Panc1 (cell line): ENCODE results near the gene CFAP97D1. TPM values are rescaled to one million over a fixed set of nuclear protein-coding genes. Genes with fewer than 3 reads are reported as not detected.

Experiments used
- ATAC-seq: fragments of 200-7000 bp; cut with Tn5 transposase; 2 replicates; pipeline ENCODE4 v1.9.1; 2020; ENCODE audit warnings: mild to moderate bottlenecking, moderate library complexity
- BruUV-seq: library from RNA; stranded (reverse); fragments of 400-500 nt; replicated peaks from 2 replicates; lab custom pipeline; 2021; lab: Mats Ljungman, UMichigan
- CTCF ChIA-PET: fragments of 300-600 bp; sonication (Branson Sonifier 250); formaldehyde crosslinking; loops from one replicate; lab custom pipeline; 2022; ENCODE audit warnings: antibody characterized with exemption; lab: Charles Lee
- POLR2A ChIA-PET: fragments of 300-600 bp; sonication (Branson Sonifier 250); formaldehyde crosslinking; loops from one replicate; lab custom pipeline; 2022; ENCODE audit warnings: antibody characterized with exemption; lab: Charles Lee
- DNase-seq: peaks from one replicate; pipeline ENCODE4 v3.0.0-alpha.2; 2010; ENCODE audit warnings: low read depth, low spot score
- H3K27ac ChIP-seq: 2 replicates; pipeline ENCODE4 v1.5.1; 2011; ENCODE audit warnings: mild to moderate bottlenecking, low read length, inconsistent platforms
- H3K27me3 ChIP-seq: fragments of 200-500 bp; sonication (Bioruptor generic); 2 replicates; pipeline ENCODE4 v1.6.0; 2014; ENCODE audit warnings: low read length, inconsistent platforms; ENCODE audit not compliant: control insufficient read depth, insufficient read depth
- H3K36me3 ChIP-seq: fragments of 200-500 bp; sonication (Bioruptor generic); 2 replicates; pipeline ENCODE4 v1.5.1; 2014; ENCODE audit warnings: inconsistent platforms, mild to moderate bottlenecking, low read length, moderate library complexity; ENCODE audit not compliant: control insufficient read depth, insufficient read depth
- H3K4me1 ChIP-seq: 2 replicates; pipeline ENCODE4 v1.5.1; 2011; ENCODE audit warnings: inconsistent platforms, mild to moderate bottlenecking, low read length, moderate library complexity; ENCODE audit not compliant: control insufficient read depth, insufficient read depth
- H3K4me3 ChIP-seq, 2 experiments: 2 replicates each; pipeline ENCODE4 v1.5.1; 2011 to 2012; ENCODE audit warnings: low read depth in 2 of 2, low read length in 2 of 2, mild to moderate bottlenecking in 2 of 2, inconsistent platforms in 1 of 2, moderate library complexity in 1 of 2
- H3K9me3 ChIP-seq: fragments of 200-500 bp; sonication (Bioruptor generic); 2 replicates; pipeline ENCODE4 v1.5.1; 2014; ENCODE audit warnings: low read depth, mild to moderate bottlenecking, inconsistent platforms, low read length, moderate library complexity; ENCODE audit not compliant: control insufficient read depth, insufficient read depth
- CTCF ChIP-seq: fragments of 450-650 bp; IDR thresholded peaks from 2 replicates; pipeline ENCODE4 v1.5.1; 2017; ENCODE audit warnings: mild to moderate bottlenecking
- POLR2AphosphoS5 ChIP-seq: IDR thresholded peaks from 2 replicates; pipeline ENCODE4 v1.6.1; 2012; ENCODE audit warnings: mild to moderate bottlenecking, low read depth, low read length, moderate library complexity
- REST ChIP-seq, 2 experiments: IDR thresholded peaks; 2 replicates each; pipeline ENCODE4 v1.6.1; 2011 to 2012; ENCODE audit warnings: low read depth in 2 of 2, control low read depth in 1 of 2, low read length in 1 of 2, mild to moderate bottlenecking in 1 of 2, moderate library complexity in 1 of 2; ENCODE audit not compliant: insufficient read depth in 1 of 2
- SIN3A ChIP-seq: IDR thresholded peaks from 2 replicates; pipeline ENCODE4 v1.6.1; 2012; ENCODE audit warnings: low read depth, mild to moderate bottlenecking, low read length, moderate library complexity, borderline replicate concordance; ENCODE audit not compliant: insufficient read depth
- TCF7L2 ChIP-seq: IDR thresholded peaks from 2 replicates; pipeline ENCODE4 v1.6.1; 2011; ENCODE audit warnings: mild to moderate bottlenecking, low read depth, low read length, inconsistent platforms
- in situ Hi-C: cut with HindIII; loops from 2 replicates; pipeline ENCODE4 v1.10.0; 2016; ENCODE audit warnings: low sequenced_read_pairs, low pct_unique_long_range_greater_than_20kb
- intact Hi-C: fragments of 100-400 bp; cut with micrococcal nuclease; formaldehyde crosslinking; loops from one replicate; pipeline ENCODE4 v1.10.0; 2022; ENCODE audit not compliant: unreplicated experiment
- total RNA-seq: library from RNA; stranded (reverse); gene quantifications from one replicate; pipeline ENCODE4 v1.2.1, GENCODE V29; 2021; ENCODE audit not compliant: unreplicated experiment

The CFAP97D1 gene
- total RNA-seq, 1 experiment from 2014 or later, result not detected

GRCh38 chr17:43787728-43788127, 7.5 kb downstream of the CFAP97D1 start:
- intact Hi-C loops, result no loop called here
- TF ChIP-seq TCF7L2, result no peak
- TF ChIP-seq REST (IDR thresholded peaks at IDR 0.05; ENCODE audit: insufficient read depth in 1 of 2, low read depth in 2 of 2, low read length in 1 of 2), result no peak
- no peak for TF ChIP-seq POLR2AphosphoS5
- Histone ChIP-seq H3K4me3 (no peak overlapping the region), H3K36me3 (no peaks in the 10 kb centered on the region), H3K27ac (no peak overlapping the region), H3K9me3 (no peaks in the 10 kb centered on the region), H3K27me3 (no peaks in the 10 kb centered on the region), H3K4me1 (no peaks in the 10 kb centered on the region)
- DNase-seq, result no peak
- ChIA-PET POLR2A (no interaction called here), CTCF (interaction anchor here (0.8 kb wide), 1 partner anchor 58 kb away, joined by 3 read pairs; no protein-coding TSS in a partner anchor)
- BruUV-seq, result no TSS peak
- ATAC-seq, result no peak
- in situ Hi-C loops, result no loop called here

GRCh38 chr17:43788540-43788939, 8.3 kb downstream of the CFAP97D1 start:
- ChIA-PET CTCF (no interaction called here), POLR2A (no interaction called here)
- TF ChIP-seq CTCF (no peak), SIN3A (no peak), TCF7L2 (no peak), REST (IDR thresholded peaks at IDR 0.05; ENCODE audit: insufficient read depth in 1 of 2, low read depth in 2 of 2, low read length in 1 of 2) (no peak), POLR2AphosphoS5 (no peak)
- H3K27ac ChIP-seq, result no peak overlapping the region
- H3K4me1 ChIP-seq, result no peaks in the 10 kb centered on the region
- BruUV-seq, result no TSS peak
- no peak for ATAC-seq
- intact Hi-C loops (no loop called here), in situ Hi-C loops (no loop called here)
- H3K27me3 ChIP-seq, result no peaks in the 10 kb centered on the region
- H3K36me3 ChIP-seq, result no peaks in the 10 kb centered on the region
- H3K4me3 ChIP-seq, result no peak overlapping the region
- DNase-seq, result no peak
- no peaks in the 10 kb centered on the region for H3K9me3 ChIP-seq
